Fibroblast of lung (primary cell): ENCODE results near the gene SLC25A23.

Experiments used
- CTCF ChIP-seq, 2 donors: IDR thresholded peaks in 1 of 2; conservative IDR thresholded peaks in 1 of 2; 1 replicate in 1 of 2; 2 replicates in 1 of 2; pipeline ENCODE4 v1.5.1; 2011 to 2012; ENCODE audit warnings: low read length in 2 of 2, control low read depth in 1 of 2, inconsistent platforms in 1 of 2, low read depth in 1 of 2, mild to moderate bottlenecking in 1 of 2
- EZH2 ChIP-seq: IDR thresholded peaks from 2 replicates; pipeline ENCODE4 v1.5.1; 2012; ENCODE audit warnings: low read length, control low read depth, mild to moderate bottlenecking; ENCODE audit errors: missing control alignments

GRCh38 chr19:6501740-6502648 lies 42.4 kb upstream of the SLC25A23 start, which contains the start of gene TUBB4A:
- no peak for TF ChIP-seq EZH2
- no peak for TF ChIP-seq CTCF (conservative IDR thresholded peaks at IDR 0.05 in 1 of 2, IDR thresholded peaks at IDR 0.05 in 1 of 2; ENCODE audit: low read depth in 1 of 2, low read length in 2 of 2)
